GM12875 (cell line): ENCODE data around the gene GARRE1.

Experiments used
- H3K4me3 ChIP-seq: one replicate; pipeline ENCODE4 v1.5.1; 2011; ENCODE audit warnings: low read depth, low read length, control low read depth
- TF ChIP-seq, protein P1 (sequence below): IDR thresholded peaks from 2 replicates; pipeline ENCODE4 v1.5.1; 2011; ENCODE audit warnings: low read depth, mild to moderate bottlenecking, control low read depth, inconsistent platforms, low read length, moderate library complexity, borderline replicate concordance; ENCODE audit not compliant: insufficient read depth

Gene GARRE1

DNA sequence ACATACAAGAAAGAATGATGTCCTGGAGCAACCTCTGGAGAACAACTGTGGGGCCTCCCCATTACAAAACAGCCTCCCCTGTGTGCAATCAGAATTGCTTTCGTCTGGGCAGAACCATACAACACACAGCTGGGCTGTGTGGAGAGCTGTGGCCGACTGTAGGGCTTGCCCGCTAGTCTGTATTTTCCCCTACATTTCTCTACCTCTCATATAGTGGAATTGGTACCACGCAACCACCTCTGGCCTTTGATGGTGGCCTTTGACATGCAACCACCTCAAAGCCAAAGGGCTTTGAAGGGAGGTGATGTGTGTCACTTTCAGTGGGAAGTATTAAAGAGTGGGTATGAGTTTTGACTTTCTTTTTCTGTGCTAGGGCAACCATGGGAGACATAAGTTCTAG, 34.0 kb downstream of the GARRE1 start:
- TF ChIP-seq, protein P1, sequence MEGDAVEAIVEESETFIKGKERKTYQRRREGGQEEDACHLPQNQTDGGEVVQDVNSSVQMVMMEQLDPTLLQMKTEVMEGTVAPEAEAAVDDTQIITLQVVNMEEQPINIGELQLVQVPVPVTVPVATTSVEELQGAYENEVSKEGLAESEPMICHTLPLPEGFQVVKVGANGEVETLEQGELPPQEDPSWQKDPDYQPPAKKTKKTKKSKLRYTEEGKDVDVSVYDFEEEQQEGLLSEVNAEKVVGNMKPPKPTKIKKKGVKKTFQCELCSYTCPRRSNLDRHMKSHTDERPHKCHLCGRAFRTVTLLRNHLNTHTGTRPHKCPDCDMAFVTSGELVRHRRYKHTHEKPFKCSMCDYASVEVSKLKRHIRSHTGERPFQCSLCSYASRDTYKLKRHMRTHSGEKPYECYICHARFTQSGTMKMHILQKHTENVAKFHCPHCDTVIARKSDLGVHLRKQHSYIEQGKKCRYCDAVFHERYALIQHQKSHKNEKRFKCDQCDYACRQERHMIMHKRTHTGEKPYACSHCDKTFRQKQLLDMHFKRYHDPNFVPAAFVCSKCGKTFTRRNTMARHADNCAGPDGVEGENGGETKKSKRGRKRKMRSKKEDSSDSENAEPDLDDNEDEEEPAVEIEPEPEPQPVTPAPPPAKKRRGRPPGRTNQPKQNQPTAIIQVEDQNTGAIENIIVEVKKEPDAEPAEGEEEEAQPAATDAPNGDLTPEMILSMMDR, result no peak
- H3K4me3 ChIP-seq, result no peak overlapping the region

DNA sequence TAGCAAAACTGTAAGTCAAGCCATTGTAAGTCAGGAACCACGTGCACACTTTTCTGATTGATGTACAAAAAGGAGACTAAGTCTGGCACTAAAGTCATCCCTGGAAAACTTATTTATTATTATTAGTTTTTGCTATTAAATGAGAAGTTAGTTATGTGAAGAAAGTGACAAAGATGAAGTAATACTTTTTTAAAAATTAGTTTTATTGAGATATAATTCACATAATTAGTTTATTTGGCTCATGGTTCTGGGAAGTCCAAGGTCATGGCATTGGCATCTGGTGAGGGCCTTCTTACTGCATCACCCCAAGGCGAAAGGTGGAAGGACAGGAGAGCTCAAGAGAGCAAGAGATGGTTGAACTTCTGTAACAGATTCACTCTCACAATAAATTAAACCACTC, 36.9 kb downstream of the GARRE1 start:
- H3K4me3 ChIP-seq, result no peak overlapping the region
- TF ChIP-seq, protein P1, result no peak

DNA sequence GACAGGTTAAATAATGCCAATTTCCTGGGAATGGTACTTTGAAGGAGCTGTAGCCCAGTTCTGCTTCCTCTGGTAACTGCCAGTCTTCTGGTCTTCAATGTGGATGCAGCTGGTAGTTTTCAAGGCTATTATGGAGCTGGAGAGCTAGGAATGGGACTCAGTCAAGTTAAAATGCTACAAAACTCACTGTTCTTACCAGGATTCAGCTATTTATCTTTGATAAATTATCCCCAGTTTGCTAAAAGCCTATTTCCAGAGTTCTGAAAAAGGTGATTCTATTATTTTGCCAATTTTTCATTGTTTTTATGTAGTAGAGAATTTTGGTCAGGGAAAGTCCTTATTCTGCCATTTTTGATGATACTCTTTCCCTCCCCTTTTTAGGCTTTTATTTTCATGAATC, 40.7 kb downstream of the GARRE1 start:
- H3K4me3 ChIP-seq, result no peak overlapping the region
- TF ChIP-seq, protein P1, result no peak

DNA sequence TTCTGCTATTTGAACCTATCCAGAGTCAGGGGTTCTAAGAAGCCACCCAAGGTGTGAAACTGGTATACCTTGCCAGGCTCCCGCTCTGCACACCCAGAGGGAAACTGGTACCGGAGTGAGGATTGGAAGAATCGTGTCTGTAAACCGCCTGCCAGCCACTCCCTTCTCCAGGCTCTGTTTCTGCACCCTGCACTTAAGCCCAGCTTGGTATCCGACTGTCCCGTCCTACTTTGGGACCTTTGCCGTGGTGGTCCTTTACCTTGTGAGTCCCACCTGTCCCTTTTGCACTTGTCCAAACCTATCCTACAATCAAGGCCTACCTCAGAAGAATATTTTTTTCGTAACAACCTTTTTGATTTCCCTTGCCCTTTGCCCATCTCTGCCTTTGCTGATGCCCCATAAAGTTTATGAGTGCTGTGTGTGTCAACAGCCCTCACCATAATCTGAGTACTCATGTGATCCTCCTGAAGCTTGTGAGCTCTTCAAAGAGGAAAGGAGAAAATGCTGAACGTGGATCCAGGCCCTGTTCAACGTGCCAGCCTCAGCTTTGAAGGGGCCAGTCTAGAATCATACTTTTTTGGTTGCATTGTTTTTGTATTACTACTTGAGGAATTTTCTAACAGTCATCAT, 44.7 kb downstream of the GARRE1 start:
- H3K4me3 ChIP-seq, result no peak overlapping the region
- TF ChIP-seq, protein P1, result no peak

DNA sequence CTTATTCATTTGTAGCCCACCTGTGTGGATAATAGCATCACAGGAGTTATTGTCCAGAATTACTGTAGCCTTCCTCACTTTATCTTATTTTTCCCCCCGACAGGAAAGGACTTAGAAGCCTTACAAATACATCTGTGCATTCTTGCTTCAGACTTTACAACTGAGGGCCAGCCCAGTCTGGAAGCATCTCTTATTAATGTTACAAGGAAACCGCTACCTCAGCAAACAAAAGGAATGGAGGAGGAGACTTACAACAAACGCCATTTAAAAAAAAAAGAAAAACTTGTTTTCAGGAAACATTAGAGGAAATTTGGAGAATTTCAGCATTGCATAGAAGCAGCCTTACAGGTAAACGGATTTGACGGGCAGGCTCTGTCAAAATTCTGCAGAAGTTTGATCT, 45.2 kb downstream of the GARRE1 start:
- H3K4me3 ChIP-seq, result no peak overlapping the region
- TF ChIP-seq, protein P1, result no peak

DNA sequence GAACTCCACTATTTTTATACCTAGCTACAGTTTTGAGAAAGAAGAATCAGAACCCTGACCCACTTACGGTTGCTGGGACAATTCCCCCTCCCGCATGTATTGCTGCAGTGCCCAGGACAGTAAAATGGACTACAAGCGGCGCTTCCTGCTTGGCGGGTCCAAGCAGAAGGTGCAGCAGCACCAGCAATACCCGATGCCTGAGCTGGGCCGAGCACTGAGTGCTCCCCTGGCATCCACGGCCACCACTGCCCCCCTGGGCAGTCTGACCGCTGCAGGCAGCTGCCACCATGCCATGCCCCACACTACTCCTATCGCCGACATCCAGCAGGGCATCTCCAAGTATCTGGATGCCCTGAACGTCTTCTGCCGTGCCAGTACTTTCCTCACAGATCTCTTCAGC, 46.0 kb downstream of the GARRE1 start:
- H3K4me3 ChIP-seq, result no peak overlapping the region
- TF ChIP-seq, protein P1, result no peak

DNA sequence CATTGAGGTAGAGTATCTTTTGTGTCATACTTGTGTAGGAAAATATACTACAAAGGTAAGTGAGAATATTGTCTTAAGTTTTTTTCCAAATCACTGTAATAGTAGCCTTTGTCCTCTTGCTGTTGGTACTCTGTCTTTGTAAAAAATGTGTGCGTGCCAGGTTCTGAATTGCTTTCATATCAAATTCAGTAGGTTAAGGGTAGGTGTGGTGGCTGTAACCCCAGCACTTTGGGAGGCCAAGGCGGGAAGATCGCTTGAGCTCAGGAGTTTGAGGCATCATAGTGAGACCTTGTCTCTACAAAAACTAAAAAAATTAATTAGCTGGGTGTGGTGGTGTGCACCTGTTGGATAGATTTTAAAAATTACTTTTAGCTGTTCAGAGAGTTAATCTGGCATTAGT, 46.6 kb downstream of the GARRE1 start:
- H3K4me3 ChIP-seq, result no peak overlapping the region
- TF ChIP-seq, protein P1, result no peak
